ENCODE results near the gene TNNT2.

TNNT2 gene

GRCh38 chr1:201403359-201403758, 25.9 kb upstream of the TNNT2 start:
- TF ChIP-seq CTCF (conservative IDR thresholded peaks at IDR 0.05; ENCODE audit: low read depth, low read length): no peak
- no peak overlapping the region for H3K4me3 ChIP-seq (ENCODE audit: low read length)

GRCh38 chr1:201401700-201402099, 24.2 kb upstream of the TNNT2 start:
- H3K4me3 ChIP-seq (ENCODE audit: low read length): no peak overlapping the region
- DNase-seq (ENCODE audit: low read depth): no peak
- TF ChIP-seq CTCF (conservative IDR thresholded peaks at IDR 0.05; ENCODE audit: low read depth, low read length): no peak

More at GRCh38 chr1:201403359-201403758, 25.9 kb upstream of the TNNT2 start:
- DNase-seq (ENCODE audit: low read depth): no peak

GRCh38 chr1:201400852-201401230, 23.4 kb upstream of the TNNT2 start:
- no peak overlapping the region for H3K4me3 ChIP-seq (ENCODE audit: low read length)
- DNase-seq (ENCODE audit: low read depth): no peak
- TF ChIP-seq CTCF (conservative IDR thresholded peaks at IDR 0.05; ENCODE audit: low read depth, low read length): no peak

- TF ChIP-seq CTCF (conservative IDR thresholded peaks at IDR 0.05; ENCODE audit: low read depth, low read length): no peak
- no peak overlapping the region for H3K4me3 ChIP-seq (ENCODE audit: low read length)
These were observed 22.9 kb upstream of the TNNT2 start for GRCh38 chr1:201400212-201400851.

GRCh38 chr1:201399352-201400126, 22.1 kb upstream of the TNNT2 start:
- no peak for TF ChIP-seq CTCF (conservative IDR thresholded peaks at IDR 0.05; ENCODE audit: low read depth, low read length)
- no peak for DNase-seq (ENCODE audit: low read depth)
- no peak overlapping the region for H3K4me3 ChIP-seq (ENCODE audit: low read length)

More at GRCh38 chr1:201400212-201400851, 22.9 kb upstream of the TNNT2 start:
- DNase-seq (ENCODE audit: low read depth): no peak

GRCh38 chr1:201399018-201399351, 21.5 kb upstream of the TNNT2 start, which contains the start of gene LAD1:
TSS of gene LAD1 (minus strand) at chr1:201399324. CDS start at chr1:201399306, 18 bp downstream.
- H3K4me3 ChIP-seq (ENCODE audit: low read length): no peak within 1 kb of the TSS
- DNase-seq (ENCODE audit: low read depth): no peak
- no peak for TF ChIP-seq CTCF (conservative IDR thresholded peaks at IDR 0.05; ENCODE audit: low read depth, low read length)

GRCh38 chr1:201397675-201398074, 20.2 kb upstream of the TNNT2 start:
- DNase-seq (ENCODE audit: low read depth): no peak
- no peak overlapping the region for H3K4me3 ChIP-seq (ENCODE audit: low read length)
- TF ChIP-seq CTCF (conservative IDR thresholded peaks at IDR 0.05; ENCODE audit: low read depth, low read length): no peak
